ENCODE measurements around the gene PRKCH.
A peak's percentile ranks its signal among the peaks of the same experiment; 100 is the strongest.

PRKCH gene

GRCh38 chr14:61494018-61494417 is 172.6 kb downstream of the PRKCH start:
- Histone ChIP-seq H3K9me3 (ENCODE audit: insufficient read depth, low read length, severe bottlenecking) (no peaks in the 10 kb centered on the region), H3K9ac (ENCODE audit: low read depth, low read length) (no peak overlapping the region), H3K4me3 (ENCODE audit: low read depth in 1 of 2, low read length in 2 of 2) (no peak overlapping the region), H3K79me2 (ENCODE audit: insufficient read depth, low read length) (peaks cover 12% of the 10 kb centered on the region; the same call in 1 of the 2 replicates), H2AFZ (ENCODE audit: low read depth, low read length) (no peak overlapping the region), H3K27ac (ENCODE audit: low read length) (no peak overlapping the region), H3K27me3 (ENCODE audit: insufficient read depth, low read length, poor library complexity) (no peaks in the 10 kb centered on the region), H4K20me1 (ENCODE audit: insufficient read depth, low read length) (no peaks in the 10 kb centered on the region), H3K36me3 (ENCODE audit: insufficient read depth, low read length) (peaks cover 96% of the 10 kb centered on the region), H3K4me1 (ENCODE audit: insufficient read depth, low read length) (peaks cover 9% of the 10 kb centered on the region), H3K4me2 (ENCODE audit: insufficient read depth, low read length) (no peak overlapping the region)
- TF ChIP-seq EZH2 (IDR thresholded peaks at IDR 0.05; ENCODE audit: borderline replicate concordance, low read depth, low read length, severe bottlenecking) (no peak), CTCF (IDR thresholded peaks at IDR 0.05; ENCODE audit: borderline replicate concordance, extremely low read depth, low read length, poor library complexity, severe bottlenecking) (no peak)
- no peak for DNase-seq
- no peak for ATAC-seq (ENCODE audit: insufficient read depth, low read depth)

GRCh38 chr14:61495809-61496208 is 174.4 kb downstream of the PRKCH start:
- ATAC-seq (ENCODE audit: insufficient read depth, low read depth) (no peak), DNase-seq (no peak)
- H3K9me3 ChIP-seq (ENCODE audit: insufficient read depth, low read length, severe bottlenecking): no peaks in the 10 kb centered on the region
- H3K79me2 ChIP-seq (ENCODE audit: insufficient read depth, low read length): peaks cover 25% of the 10 kb centered on the region
- H3K4me3 ChIP-seq (ENCODE audit: low read depth in 1 of 2, low read length in 2 of 2): no peak overlapping the region
- H3K9ac ChIP-seq (ENCODE audit: low read depth, low read length): no peak overlapping the region
- H2AFZ ChIP-seq (ENCODE audit: low read depth, low read length): no peak overlapping the region
- H3K4me2 ChIP-seq (ENCODE audit: insufficient read depth, low read length): no peak overlapping the region
- H3K36me3 ChIP-seq (ENCODE audit: insufficient read depth, low read length): peaks cover 78% of the 10 kb centered on the region
- peaks cover 27% of the 10 kb centered on the region for H3K4me1 ChIP-seq (ENCODE audit: insufficient read depth, low read length)
- TF ChIP-seq EZH2 (IDR thresholded peaks at IDR 0.05; ENCODE audit: borderline replicate concordance, low read depth, low read length, severe bottlenecking): no peak
- H3K27me3 ChIP-seq (ENCODE audit: insufficient read depth, low read length, poor library complexity): no peaks in the 10 kb centered on the region
- no peak overlapping the region; the same call in 1 of the 2 replicates for H3K27ac ChIP-seq (ENCODE audit: low read length)
- H4K20me1 ChIP-seq (ENCODE audit: insufficient read depth, low read length): no peaks in the 10 kb centered on the region

- no peaks in the 10 kb centered on the region for H3K27me3 ChIP-seq (ENCODE audit: insufficient read depth, low read length, poor library complexity)
- TF ChIP-seq CTCF (IDR thresholded peaks at IDR 0.05; ENCODE audit: borderline replicate concordance, extremely low read depth, low read length, poor library complexity, severe bottlenecking) (no peak), EZH2 (IDR thresholded peaks at IDR 0.05; ENCODE audit: borderline replicate concordance, low read depth, low read length, severe bottlenecking) (no peak)
- no peaks in the 10 kb centered on the region for H3K9me3 ChIP-seq (ENCODE audit: insufficient read depth, low read length, severe bottlenecking)
- DNase-seq (no peak), ATAC-seq (ENCODE audit: insufficient read depth, low read depth) (no peak)
- no peak overlapping the region for H2AFZ ChIP-seq (ENCODE audit: low read depth, low read length)
- no peaks in the 10 kb centered on the region for H4K20me1 ChIP-seq (ENCODE audit: insufficient read depth, low read length)
- 0 out of 2 replicates have a peak overlapping the region, but pooled peaks have one; percentile 18 for H3K27ac ChIP-seq (ENCODE audit: low read length)
- H3K79me2 ChIP-seq (ENCODE audit: insufficient read depth, low read length): peaks cover 25% of the 10 kb centered on the region
- H3K4me1 ChIP-seq (ENCODE audit: insufficient read depth, low read length): peaks cover 52% of the 10 kb centered on the region
- no peak overlapping the region for H3K4me2 ChIP-seq (ENCODE audit: insufficient read depth, low read length)
- no peak overlapping the region for H3K4me3 ChIP-seq (ENCODE audit: low read depth in 1 of 2, low read length in 2 of 2)
- H3K9ac ChIP-seq (ENCODE audit: low read depth, low read length): no peak overlapping the region
- peaks cover 53% of the 10 kb centered on the region for H3K36me3 ChIP-seq (ENCODE audit: insufficient read depth, low read length)
These were observed 176.9 kb downstream of the PRKCH start for GRCh38 chr14:61498303-61498702.

GRCh38 chr14:61498811-61499210 is 177.4 kb downstream of the PRKCH start:
- H3K4me3 ChIP-seq (ENCODE audit: low read depth in 1 of 2, low read length in 2 of 2): no peak overlapping the region
- H3K27ac ChIP-seq (ENCODE audit: low read length): no peak overlapping the region
- H3K9ac ChIP-seq (ENCODE audit: low read depth, low read length): no peak overlapping the region
- ATAC-seq (ENCODE audit: insufficient read depth, low read depth) (no peak), DNase-seq (no peak)
- peaks cover 48% of the 10 kb centered on the region for H3K36me3 ChIP-seq (ENCODE audit: insufficient read depth, low read length)
- peaks cover 57% of the 10 kb centered on the region for H3K4me1 ChIP-seq (ENCODE audit: insufficient read depth, low read length)
- no peaks in the 10 kb centered on the region for H3K9me3 ChIP-seq (ENCODE audit: insufficient read depth, low read length, severe bottlenecking)
- H3K79me2 ChIP-seq (ENCODE audit: insufficient read depth, low read length): peaks cover 25% of the 10 kb centered on the region
- no peak overlapping the region for H3K4me2 ChIP-seq (ENCODE audit: insufficient read depth, low read length)
- no peak overlapping the region for H2AFZ ChIP-seq (ENCODE audit: low read depth, low read length)
- H3K27me3 ChIP-seq (ENCODE audit: insufficient read depth, low read length, poor library complexity): no peaks in the 10 kb centered on the region
- H4K20me1 ChIP-seq (ENCODE audit: insufficient read depth, low read length): no peaks in the 10 kb centered on the region
- TF ChIP-seq EZH2 (IDR thresholded peaks at IDR 0.05; ENCODE audit: borderline replicate concordance, low read depth, low read length, severe bottlenecking) (no peak), CTCF (IDR thresholded peaks at IDR 0.05; ENCODE audit: borderline replicate concordance, extremely low read depth, low read length, poor library complexity, severe bottlenecking) (no peak)
